GM18498 (cell line): Measurements from ENCODE around the gene TMEM30A.
A peak's percentile ranks its signal among the peaks of the same experiment; 100 is the strongest.

Experiments used
- ATAC-seq: cut with Tn5 transposase; IDR thresholded peaks from one replicate; pipeline ENCODE4 v1.9.1; 2021; ENCODE audit warnings: mild to moderate bottlenecking, moderate library complexity; ENCODE audit not compliant: unreplicated experiment

Gene TMEM30A

DNA sequence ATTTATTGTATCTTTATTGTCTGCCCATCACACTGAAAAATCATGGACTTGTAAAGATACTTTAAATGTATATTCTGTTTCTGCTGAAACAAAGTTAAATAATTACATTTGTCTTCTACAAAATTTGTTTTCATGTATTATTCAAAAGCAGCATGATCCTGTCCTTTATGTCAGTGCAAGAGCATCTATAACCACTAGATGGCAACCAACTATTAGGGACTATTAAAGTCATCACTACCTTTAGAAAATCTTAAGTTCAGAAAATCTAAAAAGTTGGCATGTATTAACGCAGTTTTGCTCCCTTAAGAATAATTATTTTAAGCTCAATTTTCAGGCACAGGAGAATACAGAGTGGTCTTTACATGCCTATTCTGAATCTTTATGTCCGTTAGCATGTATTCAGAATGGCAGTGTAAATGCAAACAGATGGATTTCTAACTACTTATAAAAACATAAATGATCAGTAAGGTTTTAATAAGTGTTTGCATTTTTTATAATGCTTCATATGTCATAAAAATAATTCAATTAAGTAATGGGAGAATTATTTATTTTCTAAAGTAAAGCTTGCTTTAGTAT lies 17.8 kb downstream of the TMEM30A start:
- peak; percentile 68 for ATAC-seq

DNA sequence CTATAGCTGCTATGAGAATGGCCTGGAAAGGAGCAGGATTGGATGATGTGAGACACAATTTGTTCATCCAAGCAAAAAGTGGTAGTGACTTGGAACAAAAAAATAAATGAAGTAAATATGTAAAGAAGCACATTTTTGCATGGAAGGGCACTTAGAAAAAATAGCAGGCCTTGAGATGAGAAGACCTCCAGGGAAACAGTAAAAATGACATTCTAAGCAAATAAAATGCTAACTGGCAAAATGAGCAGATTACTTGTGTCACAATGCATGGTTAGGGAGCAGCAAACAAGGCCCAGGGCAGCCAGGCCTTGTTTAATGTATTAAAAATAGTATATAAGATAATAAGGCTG lies 21.2 kb downstream of the TMEM30A start:
- ATAC-seq: no peak

DNA sequence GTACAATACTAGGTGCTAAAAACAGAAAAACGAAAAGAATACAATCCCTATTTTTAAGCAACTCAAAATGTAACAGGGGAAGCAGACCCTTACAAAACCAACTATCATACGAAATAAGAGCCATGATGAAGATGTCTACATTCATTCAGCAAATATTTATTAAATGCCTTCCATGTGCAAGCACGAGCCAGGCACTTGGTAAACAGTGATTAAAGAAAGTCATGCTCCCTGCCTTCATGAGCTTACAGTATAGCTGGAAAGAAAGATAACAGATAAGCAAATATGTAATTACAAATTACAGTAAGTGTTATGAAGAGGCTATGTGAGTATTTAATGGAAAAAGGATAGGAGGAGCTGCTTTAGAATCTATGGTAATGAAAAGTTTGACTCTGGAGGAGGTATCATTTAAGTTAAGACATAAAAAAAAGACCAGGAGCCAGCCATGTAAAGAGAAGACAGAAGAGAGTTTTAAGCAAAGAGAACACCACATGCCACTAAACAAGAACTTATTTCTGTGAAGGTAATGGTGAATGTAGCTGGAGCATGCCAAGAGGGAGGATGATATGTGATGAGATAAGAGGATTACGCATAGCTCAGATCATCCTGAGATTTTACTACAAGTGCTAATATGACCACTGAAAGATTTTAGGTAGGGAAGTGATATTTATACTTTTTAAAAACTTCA lies 21.7 kb downstream of the TMEM30A start:
- no peak for ATAC-seq

DNA sequence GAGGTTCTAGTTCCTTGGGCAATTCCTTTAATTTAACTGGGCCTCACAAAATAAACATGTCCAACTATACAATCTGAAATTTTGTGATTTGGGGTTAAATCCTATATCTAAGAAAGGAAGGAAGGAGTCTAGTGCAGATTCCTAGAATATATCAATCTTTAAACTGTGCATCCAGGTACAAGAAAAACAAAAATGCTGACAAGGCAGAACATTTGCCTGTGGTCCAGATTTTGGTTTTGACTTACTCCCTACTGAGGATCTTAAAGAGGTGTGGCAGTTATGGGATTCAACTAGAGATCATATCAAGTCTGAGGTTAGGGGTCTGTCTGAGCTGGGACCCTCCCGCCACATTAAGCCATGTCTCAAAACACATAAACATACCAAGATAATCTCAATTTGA lies 23.3 kb downstream of the TMEM30A start:
- ATAC-seq: no peak

DNA sequence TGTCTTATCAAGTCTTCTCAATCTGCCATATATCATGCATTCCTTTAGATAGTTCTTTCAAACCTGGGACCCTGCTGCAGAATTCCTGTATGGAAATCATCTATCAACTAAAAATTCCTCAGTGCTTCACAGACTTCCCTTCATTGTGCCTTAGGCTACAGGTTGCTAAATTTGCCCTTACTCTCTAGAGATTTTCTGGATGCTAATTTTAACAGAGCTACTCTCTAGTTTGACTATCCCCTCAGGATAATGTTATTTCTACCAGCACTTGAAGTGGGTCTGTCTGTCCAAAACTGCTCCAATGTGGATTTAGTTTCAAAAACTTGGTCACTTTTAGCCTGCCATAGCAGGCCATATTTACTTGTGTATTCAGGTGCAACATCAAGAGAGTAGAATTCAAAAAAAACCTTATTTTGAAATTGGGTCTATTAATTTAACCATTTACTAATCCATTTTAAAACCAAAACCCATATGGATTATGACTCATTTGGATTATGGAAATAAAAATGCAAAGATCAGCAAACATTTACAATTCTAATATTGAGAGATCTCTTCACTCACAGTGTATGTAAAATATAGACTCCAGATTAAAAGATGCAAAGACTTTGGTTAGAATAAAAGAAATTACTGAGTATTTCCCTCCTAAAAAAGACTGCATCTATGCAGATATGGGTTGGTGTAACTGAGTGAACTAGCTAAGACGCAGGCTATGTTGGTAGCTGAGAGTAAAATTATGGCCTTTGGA lies 27.1 kb downstream of the TMEM30A start:
- no peak for ATAC-seq

DNA sequence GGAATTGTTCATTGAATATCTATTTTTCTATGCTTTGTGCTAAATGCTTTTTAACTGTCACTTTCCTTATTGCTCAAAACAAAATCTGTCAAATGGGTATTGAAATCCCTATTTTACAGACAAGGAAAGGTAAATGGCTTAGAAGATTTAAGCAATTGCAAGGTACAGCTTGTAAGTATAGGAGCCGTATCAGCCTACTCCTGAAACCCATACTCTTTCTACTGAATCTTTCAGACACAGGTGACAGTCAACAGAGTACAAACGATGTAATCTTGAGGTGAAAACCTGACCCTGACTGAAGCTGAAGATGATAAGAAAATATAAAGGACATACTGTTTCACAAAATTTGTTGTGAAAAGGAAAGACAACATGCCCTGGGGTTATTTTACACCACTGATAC lies 34.0 kb downstream of the TMEM30A start:
- no peak for ATAC-seq

DNA sequence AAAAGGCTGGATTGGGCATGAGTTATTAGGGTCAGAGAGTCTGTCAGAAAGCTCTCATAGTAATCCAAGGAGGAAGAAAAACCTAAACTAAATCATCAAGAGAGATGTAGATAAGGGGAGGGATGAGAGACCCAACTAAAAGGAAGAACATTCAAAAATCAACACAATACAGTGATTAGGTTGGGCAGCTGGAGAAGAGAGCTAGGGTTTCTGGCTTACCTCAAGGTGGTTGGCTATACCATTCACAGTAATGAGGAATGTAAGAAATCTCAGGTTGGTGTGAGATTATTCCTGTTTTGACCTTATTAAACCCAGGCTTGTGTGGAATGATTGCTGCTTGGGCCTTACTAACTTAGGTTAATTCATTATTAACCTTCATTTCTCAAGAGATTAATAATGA lies 34.8 kb downstream of the TMEM30A start:
- no peak for ATAC-seq

DNA sequence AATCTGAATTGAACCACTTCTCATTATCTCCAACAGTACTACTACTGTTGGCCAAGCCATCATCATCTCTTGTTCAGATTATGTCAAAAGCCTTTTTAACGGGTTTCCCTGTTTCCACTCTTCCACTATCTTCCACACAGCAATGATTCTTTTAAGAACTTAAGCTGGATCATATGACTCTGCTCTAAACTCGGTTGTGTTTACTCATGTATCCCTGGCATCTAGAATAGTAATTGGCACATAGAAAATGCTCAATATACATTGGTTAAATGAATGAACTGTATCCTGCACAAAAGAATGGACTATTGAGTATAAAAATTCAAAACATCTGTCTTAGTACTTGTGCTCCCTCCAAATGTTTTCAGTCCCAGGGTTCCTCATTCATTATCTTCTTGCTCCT lies 38.2 kb downstream of the TMEM30A start:
- no peak for ATAC-seq

DNA sequence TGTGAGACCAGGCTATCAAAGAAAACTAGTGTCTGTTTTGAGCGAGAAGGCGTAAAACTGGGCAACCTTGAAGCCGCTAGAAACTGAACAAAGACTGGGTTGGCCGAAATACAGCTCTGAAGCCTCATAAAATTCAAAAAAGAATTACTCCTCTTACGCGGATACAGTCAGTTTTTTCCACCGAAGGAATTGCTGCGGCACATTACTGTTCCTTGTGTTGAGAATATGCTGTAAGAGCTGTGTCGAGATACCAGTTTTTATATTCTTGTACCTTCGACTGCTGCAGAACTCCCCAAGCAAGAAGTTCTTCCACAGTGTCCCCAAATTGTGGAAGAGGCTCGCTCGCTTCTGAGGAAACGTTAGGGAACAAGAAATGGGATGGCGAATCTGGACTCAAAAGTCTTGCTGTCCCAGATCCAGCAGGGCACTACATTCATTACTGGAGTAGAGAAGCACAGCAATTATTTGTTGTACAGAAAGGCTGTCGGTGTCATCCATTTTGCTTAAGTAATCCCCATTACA lies 40.5 kb downstream of the TMEM30A start:
- ATAC-seq: no peak

DNA sequence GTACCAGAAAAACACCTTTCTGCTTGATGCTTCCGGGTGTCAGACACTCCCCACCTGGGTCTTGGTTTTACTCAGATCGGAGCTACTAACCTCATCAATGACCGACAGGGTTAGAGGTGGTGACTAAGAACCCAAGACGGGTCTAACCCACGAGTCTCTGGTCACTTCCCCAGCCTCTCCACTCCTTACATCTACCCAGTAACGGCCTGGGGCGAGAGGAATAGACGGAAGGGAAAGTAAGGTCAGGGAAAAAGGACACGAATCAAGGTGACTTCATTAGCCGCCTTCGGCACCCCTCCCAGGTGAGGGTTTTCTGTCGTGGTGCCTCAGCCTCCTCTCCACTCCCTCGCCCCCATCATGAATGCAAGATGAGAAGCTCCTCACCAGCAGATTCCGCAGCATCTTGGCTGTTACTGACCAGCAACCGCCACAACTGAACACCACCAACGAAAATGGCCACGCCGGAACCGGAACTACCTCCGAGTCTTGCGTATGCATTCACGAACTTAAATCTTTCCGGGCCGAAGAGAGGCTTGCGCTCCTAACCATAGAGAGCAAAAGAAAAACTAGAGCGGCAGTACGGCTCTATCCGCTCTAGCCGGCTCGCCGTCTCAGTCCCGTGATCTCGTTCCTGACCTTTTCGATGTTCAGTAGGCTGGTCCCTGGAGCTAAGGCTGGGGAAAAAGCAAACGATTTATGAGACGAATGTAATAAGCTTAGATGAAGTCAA lies 41.1 kb downstream of the TMEM30A start, which contains the start of gene COX7A2:
TSS of gene COX7A2 (minus strand) at position 469 of the 730 bp plus-strand sequence. CDS start at position 402, 67 bp downstream.
- ATAC-seq: peak; percentile 97

DNA sequence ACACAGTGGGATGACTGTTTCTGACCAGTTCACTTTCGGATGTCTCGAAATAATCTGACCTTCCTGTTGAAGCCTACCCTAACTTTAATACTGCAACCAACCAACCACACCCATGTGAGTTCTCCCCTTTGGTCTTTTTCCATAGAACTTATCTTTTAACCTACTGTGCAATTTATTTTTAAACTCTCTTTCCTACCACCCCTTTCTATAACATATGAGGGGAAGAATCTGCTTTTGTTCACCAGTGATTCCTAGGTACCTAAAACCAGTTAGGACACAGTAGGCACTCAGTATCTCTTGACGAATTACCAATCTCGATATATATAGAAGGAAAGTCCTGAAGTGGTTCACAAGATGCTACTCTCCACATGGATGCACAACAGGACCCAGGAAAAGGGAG lies 48.0 kb downstream of the TMEM30A start:
- ATAC-seq: no peak

DNA sequence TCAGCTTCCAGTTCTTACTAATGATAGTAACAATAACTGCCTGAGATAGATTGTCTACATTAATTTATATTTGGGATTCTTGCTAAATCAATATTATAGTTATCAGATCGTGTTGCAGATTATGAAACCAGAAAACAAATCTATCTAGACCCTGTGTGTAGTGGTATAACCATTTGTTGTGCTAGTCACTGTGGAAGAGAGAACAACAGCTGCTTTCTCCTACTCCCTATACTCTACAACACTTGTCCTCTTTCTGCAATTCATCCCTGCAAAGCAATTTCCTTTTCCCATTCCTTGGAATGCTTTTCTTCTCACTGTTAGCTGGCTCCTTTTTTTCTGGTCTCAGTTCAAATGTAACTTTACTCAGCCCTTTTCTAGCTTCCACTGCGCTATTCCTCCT lies 49.3 kb downstream of the TMEM30A start:
- ATAC-seq: no peak

DNA sequence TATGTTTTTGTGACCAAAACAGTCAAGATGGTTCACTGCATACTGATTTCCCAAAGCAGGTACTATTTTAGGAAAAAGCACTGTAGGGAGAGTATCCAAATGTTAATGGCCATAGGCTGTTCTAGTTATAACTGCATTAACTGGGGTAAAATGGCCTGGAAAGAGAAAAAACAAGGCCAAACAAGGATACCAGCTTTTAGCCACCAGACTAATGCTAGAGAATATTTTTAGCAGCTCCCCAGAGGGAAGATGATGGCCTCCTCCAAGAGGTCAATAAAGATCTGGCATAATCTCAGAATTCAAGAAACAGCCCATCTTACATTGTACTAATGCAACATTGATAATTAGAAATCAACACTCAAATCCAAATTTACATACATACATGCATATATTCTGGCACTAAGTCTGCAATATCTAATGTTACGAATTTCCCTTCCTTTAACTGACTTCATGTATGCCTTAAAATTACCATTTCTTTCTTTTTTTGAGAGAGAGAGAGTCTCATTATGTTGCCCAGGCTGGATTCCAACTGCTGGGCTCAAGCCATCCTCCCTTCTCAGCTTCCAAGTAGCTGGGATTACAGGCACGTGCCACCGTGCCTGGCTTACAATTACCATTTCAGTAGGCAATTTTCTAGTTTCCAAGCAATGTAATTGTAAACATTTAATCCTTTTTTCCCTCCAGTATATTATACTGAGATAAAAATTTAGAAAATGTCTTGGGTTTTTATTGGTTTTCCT lies 50.3 kb downstream of the TMEM30A start:
- ATAC-seq: no peak

DNA sequence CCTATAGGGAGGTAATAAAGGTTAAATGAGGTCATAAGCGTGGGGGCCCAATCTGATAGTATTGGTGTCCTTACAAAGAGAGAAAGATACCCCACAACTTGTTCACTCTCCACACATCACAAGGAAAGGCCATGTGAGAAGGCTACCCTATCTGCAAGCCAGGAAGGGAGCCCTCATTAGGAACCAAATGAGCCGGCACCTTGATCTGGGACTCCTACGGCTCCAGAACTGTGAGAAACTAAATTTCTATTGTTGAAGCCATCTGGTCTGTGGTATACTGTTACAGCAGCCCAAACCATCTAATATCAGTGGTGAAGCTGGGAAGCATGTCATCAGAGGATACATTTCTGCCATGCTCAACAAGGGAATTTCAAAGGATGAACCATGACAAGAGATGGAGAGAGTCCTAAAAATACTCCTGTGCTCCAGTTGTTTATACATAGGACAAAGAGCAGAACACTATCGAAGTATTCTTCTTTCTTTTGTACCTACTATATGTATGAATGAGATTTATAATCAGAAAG lies 51.4 kb downstream of the TMEM30A start:
- no peak for ATAC-seq

DNA sequence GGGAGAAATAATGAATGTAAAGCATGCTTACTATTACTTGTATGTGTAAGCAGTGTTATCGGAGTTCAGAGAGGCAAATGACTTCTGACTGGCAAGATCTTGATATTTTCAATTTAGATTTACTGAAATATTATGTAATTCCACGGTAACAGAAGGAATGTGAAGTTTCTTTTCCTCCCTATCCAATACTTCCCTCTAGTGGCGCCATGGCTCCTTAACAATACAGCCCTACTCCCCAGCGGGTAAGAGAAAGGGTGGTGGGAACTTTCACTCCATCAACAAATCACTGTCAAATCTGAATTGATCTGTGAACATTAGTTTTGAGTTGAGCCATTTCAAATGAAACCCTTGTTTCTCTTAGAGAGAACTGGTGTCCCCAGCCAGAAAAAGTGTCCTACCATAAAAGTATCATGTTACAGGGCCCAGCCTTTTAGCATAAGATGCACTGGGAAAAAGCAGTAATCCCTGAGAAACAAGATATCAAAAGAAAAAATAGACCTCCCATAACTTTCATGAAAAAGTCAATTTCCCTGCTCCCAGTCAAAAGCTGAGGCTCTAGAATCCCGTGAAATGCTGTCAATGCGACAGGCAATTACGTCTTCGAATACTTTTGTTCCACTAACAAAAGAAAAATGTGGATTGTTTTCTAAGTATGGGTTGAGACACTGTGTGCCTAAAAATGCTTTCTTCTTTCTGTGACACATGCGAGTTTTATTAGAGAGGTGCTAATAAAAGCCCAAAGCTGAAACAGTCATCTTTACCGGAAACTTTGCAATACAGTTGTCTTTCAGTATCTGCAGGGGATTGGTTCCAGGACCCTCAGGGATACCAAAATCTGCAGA lies 53.9 kb downstream of the TMEM30A start:
- no peak for ATAC-seq

DNA sequence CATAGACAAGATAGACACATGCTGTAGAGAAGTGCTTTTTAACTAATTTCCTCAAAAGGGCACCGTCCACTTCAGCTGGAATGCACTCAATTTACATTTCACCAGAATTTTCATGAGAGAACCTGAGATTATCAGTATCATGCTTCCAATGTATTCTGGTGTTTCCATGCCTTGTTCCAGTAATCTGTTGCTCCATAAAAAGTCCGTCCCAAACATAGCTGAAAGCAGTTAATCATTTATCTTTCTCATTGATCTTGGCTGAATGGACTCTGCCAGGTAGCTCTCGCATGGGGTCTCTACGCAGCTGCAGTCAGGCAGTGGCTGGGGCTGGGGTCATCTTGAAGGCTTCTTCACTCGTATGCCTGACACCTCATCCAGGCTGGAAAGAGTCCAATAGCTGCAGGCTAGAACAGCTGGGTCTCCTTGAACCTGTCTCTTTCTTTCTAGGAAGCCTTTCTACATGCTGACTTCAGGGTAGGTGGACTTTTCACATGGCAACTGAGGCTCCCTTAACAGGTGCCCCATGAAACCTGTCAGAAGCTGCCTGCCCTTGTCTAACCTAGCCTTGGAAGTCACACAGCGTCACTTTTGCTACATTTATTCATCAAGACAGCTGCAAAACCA lies 60.2 kb downstream of the TMEM30A start:
- ATAC-seq: no peak

DNA sequence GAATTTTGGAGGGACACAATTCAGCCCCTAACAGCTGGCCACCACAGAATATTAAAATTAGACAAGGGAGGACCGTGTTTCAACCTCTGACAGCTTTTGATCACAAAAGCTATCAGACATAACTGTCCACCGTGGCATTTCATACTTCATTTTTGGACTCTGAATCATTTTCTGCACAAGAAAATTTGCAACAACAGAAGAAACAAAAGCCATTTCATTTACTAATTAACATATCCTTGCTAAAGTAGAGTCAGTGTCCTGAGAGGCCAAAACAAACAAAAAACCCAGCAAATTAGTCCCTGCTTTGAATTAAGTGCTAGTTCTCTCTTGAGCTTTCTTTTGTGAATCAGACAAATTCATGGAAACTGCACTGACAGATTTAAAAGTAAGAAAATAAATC lies 61.2 kb downstream of the TMEM30A start:
- ATAC-seq: no peak

DNA sequence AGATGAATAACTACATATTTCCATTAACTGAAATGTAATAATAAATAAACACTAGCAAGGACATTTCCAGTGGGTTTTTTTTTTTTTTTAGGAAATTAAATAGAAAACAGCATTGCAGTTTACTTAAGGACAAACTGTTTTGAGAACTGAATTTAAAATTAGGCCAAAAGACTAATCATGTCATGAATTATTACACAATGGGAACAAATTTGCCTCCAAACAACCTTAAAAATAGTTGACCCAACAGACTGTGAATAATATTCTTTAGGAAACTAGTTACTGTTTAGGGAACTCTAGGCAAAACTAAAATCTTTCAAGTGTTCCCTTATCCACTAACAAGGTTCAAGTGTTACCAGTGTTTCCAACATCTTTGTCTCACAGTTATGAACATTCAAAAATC lies 62.3 kb downstream of the TMEM30A start:
- ATAC-seq: no peak

DNA sequence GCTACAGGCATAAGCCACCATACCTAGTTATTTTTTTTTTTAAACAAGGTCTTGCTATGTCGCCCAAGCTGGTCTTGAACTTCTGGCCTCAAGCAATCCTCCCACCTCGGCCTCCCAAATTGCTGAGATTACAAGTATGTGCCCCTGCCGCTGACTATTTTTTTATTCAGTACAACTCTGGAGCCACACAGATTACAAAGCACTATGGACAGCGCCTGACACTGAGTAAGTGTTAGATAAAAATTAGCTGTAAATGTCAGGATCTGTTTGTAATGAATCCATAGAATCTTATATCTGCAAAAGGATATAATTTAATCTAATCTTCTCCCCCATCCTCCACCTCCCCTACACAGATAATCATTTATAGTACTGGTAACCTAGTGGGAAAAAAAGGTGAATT lies 63.5 kb downstream of the TMEM30A start:
- ATAC-seq: no peak
